Panc1 (cell line): ENCODE data around the gene CORO1C. TPM values are rescaled to one million over a fixed set of nuclear protein-coding genes. Genes with fewer than 3 reads are reported as not detected.
"Not testable (repeated sequence)": the region's sequence is repeated elsewhere in the genome, so short reads cannot be mapped to it uniquely, and the experiment has no call there.

Source experiments
- ATAC-seq: fragments of 200-7000 bp; cut with Tn5 transposase; 2 replicates; pipeline ENCODE4 v1.9.1; 2020; ENCODE audit warnings: mild to moderate bottlenecking, moderate library complexity
- BruUV-seq: library from RNA; stranded (reverse); fragments of 400-500 nt; replicated peaks from 2 replicates; lab custom pipeline; 2021; lab: Mats Ljungman, UMichigan
- CTCF ChIA-PET: fragments of 300-600 bp; sonication (Branson Sonifier 250); formaldehyde crosslinking; loops from one replicate; lab custom pipeline; 2022; ENCODE audit warnings: antibody characterized with exemption; lab: Charles Lee
- POLR2A ChIA-PET: fragments of 300-600 bp; sonication (Branson Sonifier 250); formaldehyde crosslinking; loops from one replicate; lab custom pipeline; 2022; ENCODE audit warnings: antibody characterized with exemption; lab: Charles Lee
- DNase-seq: peaks from one replicate; pipeline ENCODE4 v3.0.0-alpha.2; 2010; ENCODE audit warnings: low read depth, low spot score
- H3K27ac ChIP-seq: 2 replicates; pipeline ENCODE4 v1.5.1; 2011; ENCODE audit warnings: mild to moderate bottlenecking, low read length, inconsistent platforms
- H3K27me3 ChIP-seq: fragments of 200-500 bp; sonication (Bioruptor generic); 2 replicates; pipeline ENCODE4 v1.6.0; 2014; ENCODE audit warnings: low read length, inconsistent platforms; ENCODE audit not compliant: control insufficient read depth, insufficient read depth
- H3K36me3 ChIP-seq: fragments of 200-500 bp; sonication (Bioruptor generic); 2 replicates; pipeline ENCODE4 v1.5.1; 2014; ENCODE audit warnings: inconsistent platforms, mild to moderate bottlenecking, low read length, moderate library complexity; ENCODE audit not compliant: control insufficient read depth, insufficient read depth
- H3K4me1 ChIP-seq: 2 replicates; pipeline ENCODE4 v1.5.1; 2011; ENCODE audit warnings: inconsistent platforms, mild to moderate bottlenecking, low read length, moderate library complexity; ENCODE audit not compliant: control insufficient read depth, insufficient read depth
- H3K4me3 ChIP-seq, 2 experiments: 2 replicates each; pipeline ENCODE4 v1.5.1; 2011 to 2012; ENCODE audit warnings: low read depth in 2 of 2, low read length in 2 of 2, mild to moderate bottlenecking in 2 of 2, inconsistent platforms in 1 of 2, moderate library complexity in 1 of 2
- H3K9me3 ChIP-seq: fragments of 200-500 bp; sonication (Bioruptor generic); 2 replicates; pipeline ENCODE4 v1.5.1; 2014; ENCODE audit warnings: low read depth, mild to moderate bottlenecking, inconsistent platforms, low read length, moderate library complexity; ENCODE audit not compliant: control insufficient read depth, insufficient read depth
- POLR2AphosphoS5 ChIP-seq: IDR thresholded peaks from 2 replicates; pipeline ENCODE4 v1.6.1; 2012; ENCODE audit warnings: mild to moderate bottlenecking, low read depth, low read length, moderate library complexity
- REST ChIP-seq, 2 experiments: IDR thresholded peaks; 2 replicates each; pipeline ENCODE4 v1.6.1; 2011 to 2012; ENCODE audit warnings: low read depth in 2 of 2, control low read depth in 1 of 2, low read length in 1 of 2, mild to moderate bottlenecking in 1 of 2, moderate library complexity in 1 of 2; ENCODE audit not compliant: insufficient read depth in 1 of 2
- SIN3A ChIP-seq: IDR thresholded peaks from 2 replicates; pipeline ENCODE4 v1.6.1; 2012; ENCODE audit warnings: low read depth, mild to moderate bottlenecking, low read length, moderate library complexity, borderline replicate concordance; ENCODE audit not compliant: insufficient read depth
- TCF7L2 ChIP-seq: IDR thresholded peaks from 2 replicates; pipeline ENCODE4 v1.6.1; 2011; ENCODE audit warnings: mild to moderate bottlenecking, low read depth, low read length, inconsistent platforms
- in situ Hi-C: cut with HindIII; loops from 2 replicates; pipeline ENCODE4 v1.10.0; 2016; ENCODE audit warnings: low sequenced_read_pairs, low pct_unique_long_range_greater_than_20kb
- intact Hi-C: fragments of 100-400 bp; cut with micrococcal nuclease; formaldehyde crosslinking; loops from one replicate; pipeline ENCODE4 v1.10.0; 2022; ENCODE audit not compliant: unreplicated experiment
- total RNA-seq: library from RNA; stranded (reverse); gene quantifications from one replicate; pipeline ENCODE4 v1.2.1, GENCODE V29; 2021; ENCODE audit not compliant: unreplicated experiment
- TF ChIP-seq, protein P1 (sequence below): fragments of 450-650 bp; IDR thresholded peaks from 2 replicates; pipeline ENCODE4 v1.5.1; 2017; ENCODE audit warnings: mild to moderate bottlenecking

The CORO1C gene
- total RNA-seq, 1 experiment from 2014 or later = 165 TPM

DNA sequence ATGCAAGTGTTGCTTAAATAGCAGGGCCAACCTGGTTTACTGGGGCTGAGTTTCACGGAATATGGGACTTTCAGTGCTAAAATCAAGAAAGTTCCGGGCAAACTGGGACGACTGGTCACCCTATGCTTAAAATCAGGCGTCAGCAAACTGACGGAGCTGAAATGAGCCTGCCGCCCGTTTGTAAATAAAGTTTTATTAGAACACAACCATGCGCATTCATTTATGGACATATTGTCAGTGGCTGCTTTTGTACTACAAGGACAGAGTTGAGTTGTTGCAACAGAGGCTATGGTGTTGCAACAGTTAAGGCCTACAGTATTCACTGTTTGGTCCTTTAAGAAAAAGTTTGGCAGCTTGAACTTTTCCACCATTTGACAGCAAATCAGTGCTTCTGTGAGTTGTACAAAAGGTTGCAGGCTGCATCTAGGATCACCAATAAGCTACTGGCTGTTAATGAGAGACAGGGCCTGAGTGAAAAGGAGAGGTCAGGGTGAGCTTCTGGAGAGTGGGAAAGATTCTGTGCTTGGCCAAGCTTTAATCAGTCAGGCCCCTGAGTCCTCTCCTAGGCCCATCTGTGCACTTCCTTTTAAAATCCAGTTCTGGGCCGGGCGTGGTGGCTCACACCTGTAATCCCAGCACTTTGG, 111.0 kb downstream of the CORO1C start:
- TF ChIP-seq SIN3A (no peak), POLR2AphosphoS5 (no peak), REST (IDR thresholded peaks at IDR 0.05; ENCODE audit: insufficient read depth in 1 of 2, low read depth in 2 of 2, low read length in 1 of 2) (no peak), TCF7L2 (no peak)
- TF ChIP-seq, protein P1, sequence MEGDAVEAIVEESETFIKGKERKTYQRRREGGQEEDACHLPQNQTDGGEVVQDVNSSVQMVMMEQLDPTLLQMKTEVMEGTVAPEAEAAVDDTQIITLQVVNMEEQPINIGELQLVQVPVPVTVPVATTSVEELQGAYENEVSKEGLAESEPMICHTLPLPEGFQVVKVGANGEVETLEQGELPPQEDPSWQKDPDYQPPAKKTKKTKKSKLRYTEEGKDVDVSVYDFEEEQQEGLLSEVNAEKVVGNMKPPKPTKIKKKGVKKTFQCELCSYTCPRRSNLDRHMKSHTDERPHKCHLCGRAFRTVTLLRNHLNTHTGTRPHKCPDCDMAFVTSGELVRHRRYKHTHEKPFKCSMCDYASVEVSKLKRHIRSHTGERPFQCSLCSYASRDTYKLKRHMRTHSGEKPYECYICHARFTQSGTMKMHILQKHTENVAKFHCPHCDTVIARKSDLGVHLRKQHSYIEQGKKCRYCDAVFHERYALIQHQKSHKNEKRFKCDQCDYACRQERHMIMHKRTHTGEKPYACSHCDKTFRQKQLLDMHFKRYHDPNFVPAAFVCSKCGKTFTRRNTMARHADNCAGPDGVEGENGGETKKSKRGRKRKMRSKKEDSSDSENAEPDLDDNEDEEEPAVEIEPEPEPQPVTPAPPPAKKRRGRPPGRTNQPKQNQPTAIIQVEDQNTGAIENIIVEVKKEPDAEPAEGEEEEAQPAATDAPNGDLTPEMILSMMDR = no peak
- H3K27ac ChIP-seq = no peak overlapping the region
- ChIA-PET POLR2A (no interaction called here), CTCF (no interaction called here)
- H3K4me3 ChIP-seq = no peak overlapping the region
- H3K4me1 ChIP-seq = peaks cover 8% of the 10 kb centered on the region; the same call in 1 of the 2 replicates
- no TSS peak for BruUV-seq
- DNase-seq (no peak), ATAC-seq (no peak)
- intact Hi-C loops (no loop called here), in situ Hi-C loops (no loop called here)
- no peaks in the 10 kb centered on the region for H3K9me3 ChIP-seq
- H3K36me3 ChIP-seq = no peaks in the 10 kb centered on the region
- no peaks in the 10 kb centered on the region for H3K27me3 ChIP-seq

DNA sequence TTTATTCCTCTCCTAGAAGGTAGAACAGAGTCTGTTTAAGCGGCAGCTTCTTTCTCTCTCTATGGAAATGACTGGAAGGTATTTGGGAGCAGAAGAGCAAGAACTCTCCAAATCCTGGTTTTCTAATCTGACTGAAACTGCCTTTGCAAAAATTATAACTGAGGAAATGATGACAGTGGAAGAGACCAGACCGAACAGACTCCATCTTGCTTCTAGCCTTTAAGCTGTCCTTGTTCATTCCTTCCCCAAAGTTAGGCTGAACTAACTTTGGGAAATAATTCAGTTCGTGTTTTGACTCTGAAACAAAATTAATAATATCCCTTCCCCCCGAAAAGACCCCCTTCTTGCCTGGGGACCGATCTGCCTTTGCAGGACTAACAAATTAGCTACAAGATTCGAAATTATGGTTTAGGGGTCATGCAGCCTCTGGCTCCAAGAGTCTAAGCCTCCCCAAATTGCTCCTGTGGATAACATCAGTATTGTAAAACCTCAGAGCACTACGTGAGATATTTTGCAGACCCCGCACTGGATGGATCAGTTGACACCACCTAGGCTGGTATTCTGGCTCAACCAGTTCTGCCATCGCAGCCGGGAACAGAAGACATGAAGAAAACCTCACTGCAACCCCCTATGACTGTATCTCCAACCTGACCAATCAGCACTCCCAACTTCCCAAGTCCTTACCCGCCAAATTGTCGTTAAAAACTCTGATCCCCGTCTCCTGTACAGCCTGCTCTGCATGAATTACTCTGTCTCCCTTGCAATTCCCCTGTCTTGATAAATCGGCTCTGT, 111.8 kb downstream of the CORO1C start:
- H3K9me3 ChIP-seq = no peaks in the 10 kb centered on the region
- peaks cover 8% of the 10 kb centered on the region; the same call in 1 of the 2 replicates for H3K4me1 ChIP-seq
- ATAC-seq = no peak
- BruUV-seq = no TSS peak
- in situ Hi-C loops (no loop called here), intact Hi-C loops (no loop called here)
- TF ChIP-seq REST (IDR thresholded peaks at IDR 0.05; ENCODE audit: insufficient read depth in 1 of 2, low read depth in 2 of 2, low read length in 1 of 2) (no peak), TCF7L2 (no peak), POLR2AphosphoS5 (no peak), SIN3A (no peak)
- TF ChIP-seq, protein P1 = no peak
- ChIA-PET CTCF (interaction anchor here (0.6 to 0.7 kb wide), 3 partner anchors 9 to 232 kb away, joined by 3 to 9 read pairs (median 5); no protein-coding TSS in a partner anchor), POLR2A (no interaction called here)
- H3K4me3 ChIP-seq = no peak overlapping the region
- no peaks in the 10 kb centered on the region for H3K36me3 ChIP-seq
- no peaks in the 10 kb centered on the region for H3K27me3 ChIP-seq
- H3K27ac ChIP-seq = no peak overlapping the region
- no peak for DNase-seq

GRCh38 chr12:108618953-108619274, 112.4 kb downstream of the CORO1C start:
- POLR2A ChIA-PET, ATAC-seq: not testable (repeated sequence)
- CTCF ChIA-PET = interaction anchor here (0.6 to 2.3 kb wide), 3 partner anchors 9 to 233 kb away, joined by 3 to 17 read pairs (median 5); no protein-coding TSS in a partner anchor

More at GRCh38 chr12:108618953-108619274, 112.4 kb downstream of the CORO1C start:
- intact Hi-C loops = loop anchor here (1.0 kb wide), 1 partner anchor 56 kb away; no protein-coding TSS in a partner anchor
- H3K4me1 ChIP-seq, in situ Hi-C loops, DNase-seq, H3K36me3 ChIP-seq, H3K27me3 ChIP-seq, H3K4me3 ChIP-seq, BruUV-seq, H3K27ac ChIP-seq, H3K9me3 ChIP-seq: not testable (repeated sequence)
